ENCODE data around the gene PKN1. TPM values are rescaled to one million over a fixed set of nuclear protein-coding genes. Genes with fewer than 3 reads are reported as not detected.
A peak's percentile ranks its signal among the peaks of the same experiment; 100 is the strongest.

PKN1 gene
- total and polyA plus RNA-seq, 2 of the 13 experiments (the other 11 are each of a cell fraction or from before 2014, with no cell fraction given) = 45.7 to 54.5 TPM

DNA sequence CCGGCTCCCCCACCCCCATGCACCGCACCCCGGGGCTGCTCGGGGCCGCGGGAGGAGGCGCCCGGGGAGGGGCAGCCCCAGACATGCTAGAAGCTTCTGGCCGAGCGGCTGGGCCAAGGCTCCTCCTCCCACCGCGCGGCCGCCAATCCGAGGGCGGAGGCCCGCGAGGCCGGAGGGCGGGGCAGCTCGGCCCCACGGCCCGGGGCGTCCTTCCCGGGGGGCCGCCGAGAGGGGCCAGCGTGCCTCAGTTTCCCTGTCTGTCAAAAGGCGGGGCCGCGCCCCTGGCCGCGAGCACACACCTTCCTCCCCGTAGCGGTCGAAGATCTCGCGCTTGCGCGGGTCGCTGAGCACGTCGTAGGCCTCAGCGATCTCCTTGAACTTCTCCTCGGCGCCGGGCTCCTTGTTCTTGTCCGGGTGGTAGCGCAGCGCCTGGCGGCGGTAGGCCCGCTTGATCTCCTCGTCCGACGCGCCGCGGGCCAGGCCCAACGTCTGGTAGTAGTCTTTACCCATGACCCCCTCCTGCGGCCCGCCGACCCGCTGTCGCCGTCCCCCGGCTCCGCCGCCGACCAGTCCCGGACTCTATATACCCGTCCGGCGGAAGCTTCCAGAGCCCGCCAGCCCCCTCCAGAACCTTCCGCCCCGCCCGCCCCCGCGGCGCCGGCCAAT lies 84.9 kb downstream of the PKN1 start, which contains the start of gene DNAJB1 (continued):
- TF ChIP-seq, protein P1, sequence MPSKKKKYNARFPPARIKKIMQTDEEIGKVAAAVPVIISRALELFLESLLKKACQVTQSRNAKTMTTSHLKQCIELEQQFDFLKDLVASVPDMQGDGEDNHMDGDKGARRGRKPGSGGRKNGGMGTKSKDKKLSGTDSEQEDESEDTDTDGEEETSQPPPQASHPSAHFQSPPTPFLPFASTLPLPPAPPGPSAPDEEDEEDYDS (CRISPR knock-in tag; IDR thresholded peaks at IDR 0.05) = peak; percentile 90
- TF ChIP-seq ZNF570 (CRISPR knock-in tag; IDR thresholded peaks at IDR 0.05; ENCODE audit: borderline replicate concordance) (no peak), ZNF83 (CRISPR knock-in tag; IDR thresholded peaks at IDR 0.05; ENCODE audit: borderline replicate concordance) (0 out of 2 replicates have a peak, but pooled peaks have one; percentile 80), SSRP1 (CRISPR knock-in tag; IDR thresholded peaks at IDR 0.05) (no peak), POLR2A (IDR thresholded peaks at IDR 0.05; ENCODE audit: insufficient read depth in 1 of 2, low read depth in 2 of 2, low read length in 2 of 2) (peak; percentile 94 to 98), KLF16 (CRISPR knock-in tag; IDR thresholded peaks at IDR 0.05) (peak in 1 of 2 experiments; percentile 66; a peak in 1 of 4 replicates), ZNF558 (CRISPR knock-in tag; IDR thresholded peaks at IDR 0.05; ENCODE audit: borderline replicate concordance) (peak; percentile 75; the same call in 1 of the 2 replicates), POLR2AphosphoS5 (IDR thresholded peaks at IDR 0.05; ENCODE audit: low read depth, low read length) (peak; percentile 75; the same call in 1 of the 2 replicates), TEAD2 (CRISPR knock-in tag; IDR thresholded peaks at IDR 0.05) (no peak), ZNF589 (CRISPR knock-in tag; conservative IDR thresholded peaks at IDR 0.05) (no peak), ZNF431 (CRISPR knock-in tag; IDR thresholded peaks at IDR 0.05; ENCODE audit: borderline replicate concordance, low read depth) (peak; percentile 57; the same call in 1 of the 2 replicates), EZH2 (conservative IDR thresholded peaks at IDR 0.05; ENCODE audit: low read depth, low read length) (no peak), ZNF660 (CRISPR knock-in tag; IDR thresholded peaks at IDR 0.05; ENCODE audit: borderline replicate concordance, low read depth) (no peak)
- TF ChIP-seq, protein P2, sequence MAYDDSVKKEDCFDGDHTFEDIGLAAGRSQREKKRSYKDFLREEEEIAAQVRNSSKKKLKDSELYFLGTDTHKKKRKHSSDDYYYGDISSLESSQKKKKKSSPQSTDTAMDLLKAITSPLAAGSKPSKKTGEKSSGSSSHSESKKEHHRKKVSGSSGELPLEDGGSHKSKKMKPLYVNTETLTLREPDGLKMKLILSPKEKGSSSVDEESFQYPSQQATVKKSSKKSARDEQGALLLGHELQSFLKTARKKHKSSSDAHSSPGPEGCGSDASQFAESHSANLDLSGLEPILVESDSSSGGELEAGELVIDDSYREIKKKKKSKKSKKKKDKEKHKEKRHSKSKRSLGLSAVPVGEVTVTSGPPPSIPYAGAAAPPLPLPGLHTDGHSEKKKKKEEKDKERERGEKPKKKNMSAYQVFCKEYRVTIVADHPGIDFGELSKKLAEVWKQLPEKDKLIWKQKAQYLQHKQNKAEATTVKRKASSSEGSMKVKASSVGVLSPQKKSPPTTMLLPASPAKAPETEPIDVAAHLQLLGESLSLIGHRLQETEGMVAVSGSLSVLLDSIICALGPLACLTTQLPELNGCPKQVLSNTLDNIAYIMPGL (CRISPR knock-in tag; IDR thresholded peaks at IDR 0.05; ENCODE audit: borderline replicate concordance in 1 of 2, low read depth in 1 of 2) = peak; percentile 39 to 69; a peak in 2 of 4 replicates
- TF ChIP-seq, protein P3, sequence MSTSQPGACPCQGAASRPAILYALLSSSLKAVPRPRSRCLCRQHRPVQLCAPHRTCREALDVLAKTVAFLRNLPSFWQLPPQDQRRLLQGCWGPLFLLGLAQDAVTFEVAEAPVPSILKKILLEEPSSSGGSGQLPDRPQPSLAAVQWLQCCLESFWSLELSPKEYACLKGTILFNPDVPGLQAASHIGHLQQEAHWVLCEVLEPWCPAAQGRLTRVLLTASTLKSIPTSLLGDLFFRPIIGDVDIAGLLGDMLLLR (CRISPR knock-in tag; IDR thresholded peaks at IDR 0.05) = peak; percentile 60; the same call in 1 of the 2 replicates
- TF ChIP-seq, protein P4, sequence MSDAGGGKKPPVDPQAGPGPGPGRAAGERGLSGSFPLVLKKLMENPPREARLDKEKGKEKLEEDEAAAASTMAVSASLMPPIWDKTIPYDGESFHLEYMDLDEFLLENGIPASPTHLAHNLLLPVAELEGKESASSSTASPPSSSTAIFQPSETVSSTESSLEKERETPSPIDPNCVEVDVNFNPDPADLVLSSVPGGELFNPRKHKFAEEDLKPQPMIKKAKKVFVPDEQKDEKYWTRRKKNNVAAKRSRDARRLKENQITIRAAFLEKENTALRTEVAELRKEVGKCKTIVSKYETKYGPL (CRISPR knock-in tag; IDR thresholded peaks at IDR 0.05) = peak; percentile 64; the same call in 1 of the 2 replicates
- TF ChIP-seq, protein P5, sequence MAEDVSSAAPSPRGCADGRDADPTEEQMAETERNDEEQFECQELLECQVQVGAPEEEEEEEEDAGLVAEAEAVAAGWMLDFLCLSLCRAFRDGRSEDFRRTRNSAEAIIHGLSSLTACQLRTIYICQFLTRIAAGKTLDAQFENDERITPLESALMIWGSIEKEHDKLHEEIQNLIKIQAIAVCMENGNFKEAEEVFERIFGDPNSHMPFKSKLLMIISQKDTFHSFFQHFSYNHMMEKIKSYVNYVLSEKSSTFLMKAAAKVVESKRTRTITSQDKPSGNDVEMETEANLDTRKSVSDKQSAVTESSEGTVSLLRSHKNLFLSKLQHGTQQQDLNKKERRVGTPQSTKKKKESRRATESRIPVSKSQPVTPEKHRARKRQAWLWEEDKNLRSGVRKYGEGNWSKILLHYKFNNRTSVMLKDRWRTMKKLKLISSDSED (CRISPR knock-in tag; IDR thresholded peaks at IDR 0.05) = no peak
- TF ChIP-seq, protein P6, sequence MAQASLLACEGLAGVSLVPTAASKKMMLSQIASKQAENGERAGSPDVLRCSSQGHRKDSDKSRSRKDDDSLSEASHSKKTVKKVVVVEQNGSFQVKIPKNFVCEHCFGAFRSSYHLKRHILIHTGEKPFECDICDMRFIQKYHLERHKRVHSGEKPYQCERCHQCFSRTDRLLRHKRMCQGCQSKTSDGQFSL (CRISPR knock-in tag; IDR thresholded peaks at IDR 0.05) = no peak
- TF ChIP-seq, protein P7, sequence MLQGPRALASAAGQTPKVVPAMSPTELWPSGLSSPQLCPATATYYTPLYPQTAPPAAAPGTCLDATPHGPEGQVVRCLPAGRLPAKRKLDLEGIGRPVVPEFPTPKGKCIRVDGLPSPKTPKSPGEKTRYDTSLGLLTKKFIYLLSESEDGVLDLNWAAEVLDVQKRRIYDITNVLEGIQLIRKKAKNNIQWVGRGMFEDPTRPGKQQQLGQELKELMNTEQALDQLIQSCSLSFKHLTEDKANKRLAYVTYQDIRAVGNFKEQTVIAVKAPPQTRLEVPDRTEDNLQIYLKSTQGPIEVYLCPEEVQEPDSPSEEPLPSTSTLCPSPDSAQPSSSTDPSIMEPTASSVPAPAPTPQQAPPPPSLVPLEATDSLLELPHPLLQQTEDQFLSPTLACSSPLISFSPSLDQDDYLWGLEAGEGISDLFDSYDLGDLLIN (CRISPR knock-in tag; IDR thresholded peaks at IDR 0.05; ENCODE audit: borderline replicate concordance) = peak; percentile 21; the same call in 1 of the 2 replicates
- TF ChIP-seq, protein P8, sequence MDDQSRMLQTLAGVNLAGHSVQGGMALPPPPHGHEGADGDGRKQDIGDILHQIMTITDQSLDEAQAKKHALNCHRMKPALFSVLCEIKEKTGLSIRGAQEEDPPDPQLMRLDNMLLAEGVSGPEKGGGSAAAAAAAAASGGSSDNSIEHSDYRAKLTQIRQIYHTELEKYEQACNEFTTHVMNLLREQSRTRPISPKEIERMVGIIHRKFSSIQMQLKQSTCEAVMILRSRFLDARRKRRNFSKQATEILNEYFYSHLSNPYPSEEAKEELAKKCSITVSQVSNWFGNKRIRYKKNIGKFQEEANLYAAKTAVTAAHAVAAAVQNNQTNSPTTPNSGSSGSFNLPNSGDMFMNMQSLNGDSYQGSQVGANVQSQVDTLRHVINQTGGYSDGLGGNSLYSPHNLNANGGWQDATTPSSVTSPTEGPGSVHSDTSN (CRISPR knock-in tag; IDR thresholded peaks at IDR 0.05; ENCODE audit: borderline replicate concordance) = 0 out of 2 replicates have a peak, but pooled peaks have one; percentile 36

All from HepG2 (cell line).